T-helper 17 cell (primary cell): ENCODE measurements around the gene XPNPEP3. TPM values are rescaled to one million over a fixed set of nuclear protein-coding genes. Genes with fewer than 3 reads are reported as not detected.
"Not testable (repeated sequence)": the region's sequence is repeated elsewhere in the genome, so short reads cannot be mapped to it uniquely, and the experiment has no call there.

Experiments used
- ATAC-seq: fragments of 150-1000 bp; cut with Tn5 transposase; 2 replicates; pipeline ENCODE4 v1.10.0; 2021; ENCODE audit warnings: mild to moderate bottlenecking, moderate library complexity
- DNase-seq, 3 donors: peaks; one replicate each; pipeline versions ENCODE4 v3.0.0 to v3.0.0-alpha.2; 2020 to 2021
- H3K9me3 ChIP-seq: one replicate; pipeline ENCODE4 v1.7.0; 2013; ENCODE audit warnings: low read length, mild to moderate bottlenecking; ENCODE audit not compliant: control insufficient read depth, poor library complexity, severe bottlenecking
- H3K27ac Mint-ChIP-seq: one replicate; pipeline ENCODE4 v1.8.0; 2022; ENCODE audit warnings: mild to moderate bottlenecking, moderate library complexity, mixed read lengths
- H3K27me3 Mint-ChIP-seq: one replicate; pipeline ENCODE4 v1.8.0; 2022; ENCODE audit warnings: mixed read lengths
- H3K36me3 Mint-ChIP-seq: one replicate; pipeline ENCODE4 v1.8.0; 2022; ENCODE audit warnings: low read depth, mixed read lengths
- H3K4me1 Mint-ChIP-seq: one replicate; pipeline ENCODE4 v1.8.0; 2022; ENCODE audit warnings: mild to moderate bottlenecking, mixed read lengths
- H3K4me3 Mint-ChIP-seq: one replicate; pipeline ENCODE4 v1.8.0; 2022; ENCODE audit warnings: mild to moderate bottlenecking, moderate library complexity, mixed read lengths
- total RNA-seq, 4 donors: library from RNA in 2 of 4; stranded (reverse) in 2 of 4; gene quantifications; one replicate each; pipeline ENCODE4 v1.2.3 and lab custom pipeline; 2022 to 2026

The XPNPEP3 gene
- total RNA-seq (10 to 100 TPM; 13.8 to 16.0 TPM), total RNA-seq (lab: John Stamatoyannopoulos, UW) (13.1 to 17.0 reads per million in 2 donors)

GRCh38 chr22:40856513-40857308, at the start of gene XPNPEP3, which contains the start of gene ST13:
Gene XPNPEP3 (plus strand): TSS chr22:40857148. CDS start chr22:40857182, 34 bp downstream.
Gene ST13 (minus strand): TSS chr22:40856639. CDS start chr22:40856540, 99 bp downstream.
- H3K4me1 Mint-ChIP-seq = peaks cover 23% of the 10 kb centered on the region
- peak within 1 kb of the TSS; percentile 99 for H3K27ac Mint-ChIP-seq
- peaks cover 5% of the 10 kb centered on the region for H3K36me3 Mint-ChIP-seq

GRCh38 chr22:40808018-40808841, 48.7 kb upstream of the XPNPEP3 start:
- peak overlapping the region; percentile 66 for H3K27ac Mint-ChIP-seq
- ATAC-seq = no peak
- peaks cover 2% of the 10 kb centered on the region for H3K36me3 Mint-ChIP-seq
- peaks cover 12% of the 10 kb centered on the region for H3K4me1 Mint-ChIP-seq
- H3K9me3 ChIP-seq = no peaks in the 10 kb centered on the region
- H3K4me3 Mint-ChIP-seq = no peak overlapping the region
- DNase-seq = no peak
- no peaks in the 10 kb centered on the region for H3K27me3 Mint-ChIP-seq

More at GRCh38 chr22:40856513-40857308, at the start of gene XPNPEP3, which contains the start of gene ST13:
- DNase-seq (peak; percentile 95 to 97 (median 95)), ATAC-seq (peak; percentile 92)
- Mint-ChIP-seq H3K27me3 (no peaks in the 10 kb centered on the region), H3K4me3 (peak within 1 kb of the TSS; percentile 97)
- no peaks in the 10 kb centered on the region for H3K9me3 ChIP-seq

- H3K36me3 Mint-ChIP-seq = no peaks in the 10 kb centered on the region
- H3K27ac Mint-ChIP-seq = no peak overlapping the region
- no peaks in the 10 kb centered on the region for H3K27me3 Mint-ChIP-seq
- H3K9me3 ChIP-seq = no peaks in the 10 kb centered on the region
- no peak for DNase-seq
- H3K4me3 Mint-ChIP-seq = no peak overlapping the region
- peaks cover 32% of the 10 kb centered on the region for H3K4me1 Mint-ChIP-seq
- no peak for ATAC-seq
Measured at GRCh38 chr22:40813912-40814315, 43.0 kb upstream of the XPNPEP3 start.

DNA sequence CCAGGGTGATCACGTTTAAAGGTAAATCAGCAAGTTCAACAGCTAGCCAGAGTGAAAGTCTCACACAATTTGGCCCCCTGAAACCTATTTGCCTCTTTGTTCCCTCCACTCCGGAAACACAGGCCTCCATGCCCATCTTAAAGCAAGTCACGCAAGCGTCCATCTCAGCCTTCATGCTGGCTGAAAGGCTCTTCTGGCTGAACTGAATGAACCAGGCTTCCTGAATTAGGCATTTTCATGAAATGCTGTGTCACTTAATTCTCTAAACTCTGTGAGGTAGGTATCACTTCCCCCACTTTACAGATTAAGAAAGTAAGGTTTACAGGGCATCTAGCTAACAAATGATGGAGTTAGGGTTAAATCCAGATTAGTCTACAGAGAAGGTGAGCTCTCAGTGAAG, 39.2 kb upstream of the XPNPEP3 start:
- H3K9me3 ChIP-seq = no peaks in the 10 kb centered on the region

DNA sequence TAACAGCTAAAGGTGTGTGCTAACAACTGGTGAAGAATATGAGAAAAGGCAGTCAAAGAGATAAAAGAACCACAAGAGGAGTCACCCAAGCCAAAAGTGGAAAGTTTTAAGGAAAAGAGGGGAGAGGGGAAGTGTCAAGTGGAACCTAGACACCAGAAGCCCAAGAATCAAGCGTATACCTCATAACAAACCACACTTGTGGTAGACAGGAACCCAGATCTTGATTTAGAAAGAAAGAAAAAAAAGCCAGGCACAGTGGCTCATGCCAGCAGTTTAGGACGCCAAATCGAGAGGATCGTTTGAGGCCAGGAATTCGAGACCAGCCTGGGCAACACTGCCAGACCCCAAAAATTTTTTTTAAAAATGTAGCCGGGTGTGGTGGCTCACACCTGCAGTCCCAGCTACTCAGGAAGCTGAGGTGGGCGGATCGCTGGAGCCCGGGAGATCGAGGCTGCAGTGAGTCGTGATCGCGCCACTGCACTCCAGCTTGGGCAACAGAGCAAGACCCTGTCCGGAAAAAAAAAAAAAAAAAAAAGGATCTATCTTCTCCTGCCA, 38.7 kb upstream of the XPNPEP3 start:
- H3K36me3 Mint-ChIP-seq = no peaks in the 10 kb centered on the region
- ATAC-seq (peak; percentile 15), DNase-seq (peak in 1 of 3 donors; percentile 10)

More for the DNA sequence above, 39.2 kb upstream of the XPNPEP3 start:
- Mint-ChIP-seq H3K36me3 (no peaks in the 10 kb centered on the region), H3K27ac (peak overlapping the region; percentile 82), H3K4me3 (peak overlapping the region; percentile 95), H3K4me1 (peaks cover 31% of the 10 kb centered on the region), H3K27me3 (no peaks in the 10 kb centered on the region)
- ATAC-seq (no peak), DNase-seq (no peak)

DNA sequence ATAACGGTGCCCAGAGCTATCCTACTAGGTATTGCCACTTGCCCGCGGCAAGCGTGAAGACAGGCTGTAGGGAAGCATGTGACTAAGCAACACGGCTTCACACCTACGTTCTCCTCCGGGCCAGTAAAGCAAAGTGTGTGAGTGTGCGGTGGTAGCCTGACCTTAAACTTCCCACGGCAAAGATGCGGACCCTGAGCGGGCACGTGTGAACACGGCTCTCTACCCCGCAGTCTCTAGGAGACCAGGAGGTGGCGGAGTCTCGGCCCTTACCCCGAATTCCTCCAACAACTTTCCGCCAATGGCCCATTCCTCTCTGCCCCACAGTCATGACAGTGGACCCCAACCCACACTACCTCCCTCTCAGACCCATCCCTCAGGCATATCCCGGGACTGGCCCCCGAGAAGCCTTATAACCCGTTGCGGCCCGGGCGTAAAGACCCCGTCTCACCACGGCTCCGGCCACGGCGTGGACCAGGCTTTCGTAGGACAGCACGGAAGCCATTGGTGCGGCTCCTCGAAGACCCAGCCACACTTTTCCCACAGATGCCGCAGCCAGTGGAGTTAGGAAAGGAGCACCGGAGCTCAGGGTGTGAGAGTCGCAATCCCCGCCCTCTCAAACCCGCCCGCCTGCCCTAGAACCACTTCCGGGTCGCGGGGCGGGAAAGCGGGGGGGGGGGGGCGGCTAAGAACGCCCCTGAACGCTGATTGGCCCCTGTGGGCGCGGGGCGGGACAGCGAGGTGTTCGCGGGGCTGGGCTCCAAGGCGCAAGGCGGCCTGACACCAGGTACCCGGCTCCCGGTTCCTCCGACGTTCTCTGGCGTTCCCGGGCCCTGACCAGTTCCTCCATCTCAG, 38.0 kb upstream of the XPNPEP3 start, which contains the start of gene SLC25A17:
Gene SLC25A17, minus strand, starts transcription at position 600 of the 852 bp plus-strand sequence. Its CDS starts 98 bp downstream, at position 502.
- peak within 1 kb of the TSS; percentile 82 for H3K27ac Mint-ChIP-seq
- no peaks in the 10 kb centered on the region for H3K9me3 ChIP-seq
- H3K4me3 Mint-ChIP-seq = peak within 1 kb of the TSS; percentile 95
- DNase-seq (peak; percentile 80 to 86 (median 83)), ATAC-seq (peak; percentile 92)
- no peaks in the 10 kb centered on the region for H3K27me3 Mint-ChIP-seq
- no peaks in the 10 kb centered on the region for H3K36me3 Mint-ChIP-seq
- H3K4me1 Mint-ChIP-seq = peaks cover 29% of the 10 kb centered on the region

More for the DNA sequence above, 38.7 kb upstream of the XPNPEP3 start:
- H3K27me3 Mint-ChIP-seq = no peaks in the 10 kb centered on the region
- peak overlapping the region; percentile 82 for H3K27ac Mint-ChIP-seq
- H3K4me1 Mint-ChIP-seq = peaks cover 31% of the 10 kb centered on the region
- no peaks in the 10 kb centered on the region for H3K9me3 ChIP-seq
- H3K4me3 Mint-ChIP-seq = peak overlapping the region; percentile 95

DNA sequence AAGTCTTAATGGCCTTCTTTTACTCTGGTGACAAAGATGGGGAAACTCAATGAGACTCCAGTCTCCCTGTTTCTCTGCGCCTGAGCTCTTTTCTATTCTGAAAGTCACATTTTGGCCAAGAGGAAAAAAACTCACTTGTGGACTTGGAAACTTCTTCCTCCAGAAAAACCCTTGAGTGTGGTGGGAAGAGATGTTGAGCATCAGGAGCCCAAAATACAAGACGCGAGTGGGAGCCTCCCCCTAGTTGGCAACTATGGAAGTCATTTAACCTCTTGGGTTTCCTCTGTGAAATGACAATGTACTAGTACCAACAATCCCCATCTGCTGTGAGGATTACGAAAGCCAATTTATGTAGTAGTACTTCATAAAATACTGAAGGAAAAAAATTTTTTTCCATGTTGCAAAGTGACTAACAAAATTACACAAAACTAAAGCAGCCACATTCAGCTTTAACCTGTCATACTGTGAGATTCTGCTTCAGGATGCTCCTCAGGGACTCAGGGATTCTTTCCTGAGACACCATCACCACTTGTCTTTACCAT, 37.3 kb upstream of the XPNPEP3 start:
- peak overlapping the region; percentile 82 for H3K27ac Mint-ChIP-seq
- ATAC-seq (no peak), DNase-seq (no peak)
- no peaks in the 10 kb centered on the region for H3K27me3 Mint-ChIP-seq
- peak overlapping the region; percentile 95 for H3K4me3 Mint-ChIP-seq
- peaks cover 26% of the 10 kb centered on the region for H3K4me1 Mint-ChIP-seq
- no peaks in the 10 kb centered on the region for H3K9me3 ChIP-seq
- no peaks in the 10 kb centered on the region for H3K36me3 Mint-ChIP-seq

DNA sequence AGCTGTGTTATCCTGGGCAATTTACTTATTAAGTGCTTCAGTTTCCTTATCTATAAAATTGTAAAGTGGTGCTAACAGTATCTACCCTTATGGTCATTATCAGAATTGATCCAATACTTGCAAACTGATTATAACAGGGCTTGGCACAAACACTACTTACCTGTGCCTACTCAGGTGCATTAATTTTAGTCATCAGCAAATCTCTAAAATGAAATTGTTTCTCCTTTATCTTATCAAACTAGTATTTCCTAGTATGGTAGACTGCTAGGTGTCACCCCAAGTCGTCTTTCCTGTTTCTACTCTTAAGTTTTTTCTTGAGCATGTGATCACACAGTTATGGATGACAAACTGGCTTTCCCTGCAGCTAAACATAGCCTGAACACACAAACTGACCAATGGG, 33.5 kb upstream of the XPNPEP3 start:
- no peaks in the 10 kb centered on the region for H3K9me3 ChIP-seq
- no peaks in the 10 kb centered on the region for H3K27me3 Mint-ChIP-seq
- H3K4me1 Mint-ChIP-seq = peaks cover 5% of the 10 kb centered on the region
- no peak overlapping the region for H3K27ac Mint-ChIP-seq
- no peak for DNase-seq
- H3K36me3 Mint-ChIP-seq = no peaks in the 10 kb centered on the region
- ATAC-seq = no peak
- H3K4me3 Mint-ChIP-seq = no peak overlapping the region

GRCh38 chr22:40826292-40826691, 30.7 kb upstream of the XPNPEP3 start:
- not testable (repeated sequence) for H3K4me3 Mint-ChIP-seq, H3K36me3 Mint-ChIP-seq, H3K27me3 Mint-ChIP-seq, H3K4me1 Mint-ChIP-seq, H3K9me3 ChIP-seq, ATAC-seq, DNase-seq, H3K27ac Mint-ChIP-seq

DNA sequence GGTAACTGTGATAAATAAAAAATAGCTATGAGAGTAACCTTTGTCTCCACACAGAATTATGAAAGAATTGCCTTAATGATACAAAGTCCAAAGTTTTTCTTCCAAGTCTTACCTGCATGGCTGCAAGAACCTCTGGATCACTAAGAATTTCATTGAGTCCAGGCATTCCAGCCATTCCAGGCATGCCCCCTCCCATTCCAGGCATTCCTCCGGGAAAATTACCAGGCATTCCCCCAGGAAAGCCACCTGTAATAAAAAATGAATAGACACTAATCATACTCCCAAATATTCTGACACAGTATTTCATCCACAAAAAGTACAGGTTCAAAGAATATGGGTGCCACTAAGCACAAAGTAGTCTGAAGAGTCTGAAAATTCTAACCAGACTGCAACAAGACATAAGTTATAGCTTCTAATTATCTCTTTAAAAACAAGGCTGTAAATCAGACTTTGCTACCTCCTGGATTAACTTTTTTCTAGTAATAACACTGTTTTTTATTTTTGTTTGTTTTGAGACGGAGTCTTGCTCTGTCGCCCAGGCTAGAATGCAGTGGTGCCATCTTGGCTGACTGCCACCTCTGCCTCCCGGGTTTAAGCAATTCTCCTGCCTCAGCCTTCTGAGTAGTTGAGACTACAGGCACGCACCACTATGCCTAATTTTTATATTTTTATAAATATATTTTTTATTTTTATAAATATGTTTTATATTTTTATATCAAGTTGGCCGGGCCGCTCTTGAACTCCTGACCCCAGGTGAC, 29.8 kb upstream of the XPNPEP3 start:
- H3K27ac Mint-ChIP-seq = no peak overlapping the region
- H3K9me3 ChIP-seq = no peaks in the 10 kb centered on the region
- no peak overlapping the region for H3K4me3 Mint-ChIP-seq
- H3K36me3 Mint-ChIP-seq = peaks cover 5% of the 10 kb centered on the region
- peaks cover 2% of the 10 kb centered on the region for H3K4me1 Mint-ChIP-seq
- no peak for ATAC-seq
- DNase-seq = no peak
- H3K27me3 Mint-ChIP-seq = no peaks in the 10 kb centered on the region

DNA sequence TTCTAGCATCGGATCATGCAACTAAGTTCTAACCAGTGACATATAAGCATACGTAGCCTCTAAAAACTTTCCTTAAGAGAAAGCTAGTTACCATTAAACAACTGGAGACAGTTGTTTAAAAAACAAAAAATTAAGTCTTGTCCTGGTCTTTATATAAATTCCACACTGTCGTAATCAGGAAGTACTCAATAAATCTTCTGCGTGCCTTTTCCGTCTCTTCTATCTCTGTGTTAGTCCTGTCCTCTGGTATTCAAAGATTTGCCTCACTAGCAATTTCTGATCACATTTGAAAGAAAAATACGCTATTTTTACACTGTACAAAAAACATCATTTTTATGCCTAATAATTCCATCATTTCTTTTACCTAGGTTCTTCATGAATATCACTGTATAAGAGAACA, 27.8 kb upstream of the XPNPEP3 start:
- Mint-ChIP-seq H3K4me3 (no peak overlapping the region), H3K27ac (no peak overlapping the region), H3K36me3 (peaks cover 7% of the 10 kb centered on the region), H3K27me3 (no peaks in the 10 kb centered on the region), H3K4me1 (peaks cover 2% of the 10 kb centered on the region)
- DNase-seq (no peak), ATAC-seq (no peak)
- no peaks in the 10 kb centered on the region for H3K9me3 ChIP-seq
